Measurements from ENCODE around the gene SLC12A8. TPM values are rescaled to one million over a fixed set of nuclear protein-coding genes. Genes with fewer than 3 reads are reported as not detected.

SLC12A8 gene
- total RNA-seq, 1 donor from 2014 or later = 9.0 TPM

Small RNAs within 50 kb of the gene (small RNA-seq; reads per million reads assigned to genes)
- gene MIR5092 (ENCODE audit: low replicate concordance) (not detected), gene RNA5SP137 (ENCODE audit: low replicate concordance) (not detected), gene RNU6-230P (ENCODE audit: low replicate concordance) (not detected)

Other genes starting within 250 kb of the SLC12A8 start
- 67.7 TPM for gene HEG1, start 156.8 kb downstream of the SLC12A8 start, total RNA-seq
- gene ZNF148, start 162.6 kb upstream of the SLC12A8 start, total RNA-seq = 36.2 TPM

All from tongue (tissue), 2 donors.